Activated naive CD8-positive, alpha-beta T cell treated with anti-CD3 and anti-CD28 coated beads, Interleukin-2, amount 50 U/mL, for 24 hours (primary cell): ENCODE measurements around the gene CCN6.
"Not testable (repeated sequence)": the region's sequence is repeated elsewhere in the genome, so short reads cannot be mapped to it uniquely, and the experiment has no call there.

Experiments
- ATAC-seq: fragments of 150-1000 bp; cut with Tn5 transposase; one replicate; pipeline ENCODE4 v1.10.0; 2021
- DNase-seq: peaks from one replicate; pipeline ENCODE4 v3.0.0; 2021
- H3K27ac Mint-ChIP-seq: one replicate; pipeline ENCODE4 v1.8.0; 2021; ENCODE audit warnings: mild to moderate bottlenecking, mixed read lengths
- H3K27me3 Mint-ChIP-seq: one replicate; pipeline ENCODE4 v1.8.0; 2021; ENCODE audit warnings: mixed read lengths
- H3K36me3 Mint-ChIP-seq: one replicate; pipeline ENCODE4 v1.8.0; 2021; ENCODE audit warnings: low read depth, mixed read lengths
- H3K4me1 Mint-ChIP-seq: one replicate; pipeline ENCODE4 v1.8.0; 2021; ENCODE audit warnings: mixed read lengths
- H3K4me3 Mint-ChIP-seq: one replicate; pipeline ENCODE4 v1.8.0; 2021; ENCODE audit warnings: mild to moderate bottlenecking, moderate library complexity, mixed read lengths
- H3K9me3 Mint-ChIP-seq: one replicate; pipeline ENCODE4 v1.8.0; 2021; ENCODE audit warnings: mixed read lengths

CCN6 gene

GRCh38 chr6:112051251-112051740 lies 2.6 kb upstream of the CCN6 start:
- not testable (repeated sequence) for ATAC-seq, H3K27me3 Mint-ChIP-seq, H3K4me3 Mint-ChIP-seq, H3K9me3 Mint-ChIP-seq, H3K4me1 Mint-ChIP-seq, H3K36me3 Mint-ChIP-seq, H3K27ac Mint-ChIP-seq, DNase-seq

GRCh38 chr6:112054555-112055190 lies 769 bp downstream of the CCN6 start:
- no peak for ATAC-seq
- Mint-ChIP-seq H3K27me3 (peaks cover 7% of the 10 kb centered on the region), H3K4me3 (no peak overlapping the region), H3K4me1 (no peaks in the 10 kb centered on the region), H3K36me3 (no peaks in the 10 kb centered on the region), H3K27ac (no peak overlapping the region), H3K9me3 (no peaks in the 10 kb centered on the region)
- no peak for DNase-seq

GRCh38 chr6:112058243-112059032 lies 4.5 kb downstream of the CCN6 start:
- Mint-ChIP-seq H3K36me3 (no peaks in the 10 kb centered on the region), H3K4me1 (no peaks in the 10 kb centered on the region), H3K9me3 (no peaks in the 10 kb centered on the region), H3K27me3 (peaks cover 7% of the 10 kb centered on the region), H3K27ac (no peak overlapping the region), H3K4me3 (no peak overlapping the region)
- ATAC-seq (no peak), DNase-seq (no peak)

- Mint-ChIP-seq H3K36me3 (no peaks in the 10 kb centered on the region), H3K27me3 (no peaks in the 10 kb centered on the region), H3K4me3 (no peak overlapping the region), H3K9me3 (no peaks in the 10 kb centered on the region), H3K4me1 (no peaks in the 10 kb centered on the region), H3K27ac (no peak overlapping the region)
- DNase-seq (no peak), ATAC-seq (no peak)
These were observed 7.7 kb downstream of the CCN6 start for GRCh38 chr6:112061605-112062004.

GRCh38 chr6:112062966-112063365 lies 9.1 kb downstream of the CCN6 start:
- no peaks in the 10 kb centered on the region for H3K27me3 Mint-ChIP-seq
- no peak overlapping the region for H3K27ac Mint-ChIP-seq
- no peaks in the 10 kb centered on the region for H3K9me3 Mint-ChIP-seq
- no peak overlapping the region for H3K4me3 Mint-ChIP-seq
- ATAC-seq (no peak), DNase-seq (no peak)
- no peaks in the 10 kb centered on the region for H3K36me3 Mint-ChIP-seq
- no peaks in the 10 kb centered on the region for H3K4me1 Mint-ChIP-seq

- H3K4me3 Mint-ChIP-seq, result no peak overlapping the region
- H3K9me3 Mint-ChIP-seq, result no peaks in the 10 kb centered on the region
- no peak overlapping the region for H3K27ac Mint-ChIP-seq
- H3K27me3 Mint-ChIP-seq, result no peaks in the 10 kb centered on the region
- ATAC-seq, result no peak
- H3K4me1 Mint-ChIP-seq, result no peaks in the 10 kb centered on the region
- peaks cover 7% of the 10 kb centered on the region for H3K36me3 Mint-ChIP-seq
- no peak for DNase-seq
These were observed 11.6 kb downstream of the CCN6 start for GRCh38 chr6:112065426-112065986.

- DNase-seq (no peak), ATAC-seq (no peak)
- Mint-ChIP-seq H3K27me3 (no peaks in the 10 kb centered on the region), H3K36me3 (peaks cover 8% of the 10 kb centered on the region), H3K9me3 (no peaks in the 10 kb centered on the region), H3K4me1 (no peaks in the 10 kb centered on the region), H3K27ac (no peak overlapping the region), H3K4me3 (no peak overlapping the region)
These were observed 12.7 kb downstream of the CCN6 start for GRCh38 chr6:112066606-112067005.

GRCh38 chr6:112081569-112081968 lies 27.7 kb downstream of the CCN6 start:
- no peak for ATAC-seq
- Mint-ChIP-seq H3K4me3 (no peak overlapping the region), H3K27ac (no peak overlapping the region), H3K27me3 (no peaks in the 10 kb centered on the region), H3K4me1 (peaks cover 7% of the 10 kb centered on the region), H3K36me3 (peaks cover 26% of the 10 kb centered on the region), H3K9me3 (no peaks in the 10 kb centered on the region)
- DNase-seq, result no peak

GRCh38 chr6:112085286-112086065 lies 31.6 kb downstream of the CCN6 start:
- Mint-ChIP-seq H3K9me3 (no peaks in the 10 kb centered on the region), H3K4me1 (peaks cover 7% of the 10 kb centered on the region), H3K27ac (no peak overlapping the region), H3K36me3 (peaks cover 14% of the 10 kb centered on the region), H3K27me3 (peaks cover 4% of the 10 kb centered on the region), H3K4me3 (peak overlapping the region; percentile 45)
- ATAC-seq (no peak), DNase-seq (no peak)

- peaks cover 11% of the 10 kb centered on the region for H3K36me3 Mint-ChIP-seq
- ATAC-seq (peak; percentile 46), DNase-seq (no peak)
- H3K27ac Mint-ChIP-seq, result no peak overlapping the region
- H3K4me3 Mint-ChIP-seq, result no peak overlapping the region
- no peaks in the 10 kb centered on the region for H3K9me3 Mint-ChIP-seq
- peaks cover 9% of the 10 kb centered on the region for H3K27me3 Mint-ChIP-seq
- H3K4me1 Mint-ChIP-seq, result peaks cover 7% of the 10 kb centered on the region
These were observed 32.8 kb downstream of the CCN6 start for GRCh38 chr6:112086744-112087135.

GRCh38 chr6:112087136-112087911 lies 33.4 kb downstream of the CCN6 start, which contains the start of the genes FAM229B and TUBE1:
TSS of gene FAM229B (plus strand) at chr6:112087591. CDS start at chr6:112099284, 11,693 bp downstream.
TSS of gene TUBE1 (minus strand) at chr6:112087482. CDS start at chr6:112087434, 48 bp downstream.
- Mint-ChIP-seq H3K9me3 (no peaks in the 10 kb centered on the region), H3K27me3 (peaks cover 11% of the 10 kb centered on the region), H3K4me1 (peaks cover 7% of the 10 kb centered on the region), H3K36me3 (peaks cover 11% of the 10 kb centered on the region), H3K4me3 (no peak within 1 kb of the TSS), H3K27ac (no peak within 1 kb of the TSS)
- DNase-seq (peak; percentile 86), ATAC-seq (peak; percentile 99)

- DNase-seq (no peak), ATAC-seq (no peak)
- peaks cover 11% of the 10 kb centered on the region for H3K27me3 Mint-ChIP-seq
- H3K36me3 Mint-ChIP-seq, result peaks cover 10% of the 10 kb centered on the region
- peaks cover 7% of the 10 kb centered on the region for H3K4me1 Mint-ChIP-seq
- no peaks in the 10 kb centered on the region for H3K9me3 Mint-ChIP-seq
- no peak overlapping the region for H3K4me3 Mint-ChIP-seq
- no peak overlapping the region for H3K27ac Mint-ChIP-seq
These were observed 34.0 kb downstream of the CCN6 start for GRCh38 chr6:112087916-112088315.

- Mint-ChIP-seq H3K9me3 (no peaks in the 10 kb centered on the region), H3K27ac (no peak overlapping the region), H3K27me3 (peaks cover 3% of the 10 kb centered on the region)
These were observed 43.0 kb downstream of the CCN6 start for GRCh38 chr6:112096901-112097300.

GRCh38 chr6:112100561-112100960 lies 46.7 kb downstream of the CCN6 start:
- H3K4me1 Mint-ChIP-seq, result no peaks in the 10 kb centered on the region
- peaks cover 4% of the 10 kb centered on the region for H3K36me3 Mint-ChIP-seq
- H3K9me3 Mint-ChIP-seq, result peaks cover 6% of the 10 kb centered on the region
- H3K27me3 Mint-ChIP-seq, result no peaks in the 10 kb centered on the region
- H3K4me3 Mint-ChIP-seq, result no peak overlapping the region
- no peak for DNase-seq
- ATAC-seq, result no peak
- no peak overlapping the region for H3K27ac Mint-ChIP-seq

More at GRCh38 chr6:112096901-112097300, 43.0 kb downstream of the CCN6 start:
- DNase-seq (no peak), ATAC-seq (no peak)
- H3K4me3 Mint-ChIP-seq, result no peak overlapping the region
- H3K4me1 Mint-ChIP-seq, result no peaks in the 10 kb centered on the region
- peaks cover 2% of the 10 kb centered on the region for H3K36me3 Mint-ChIP-seq
